ENCODE measurements around the gene WDR81.

- no peak for TF ChIP-seq ZFP37 (tag by site-specific recombination; IDR thresholded peaks at IDR 0.05)
- TF ChIP-seq ZBTB7A (tag by site-specific recombination; IDR thresholded peaks at IDR 0.05; ENCODE audit: low read depth) = no peak
- TF ChIP-seq, protein P1, sequence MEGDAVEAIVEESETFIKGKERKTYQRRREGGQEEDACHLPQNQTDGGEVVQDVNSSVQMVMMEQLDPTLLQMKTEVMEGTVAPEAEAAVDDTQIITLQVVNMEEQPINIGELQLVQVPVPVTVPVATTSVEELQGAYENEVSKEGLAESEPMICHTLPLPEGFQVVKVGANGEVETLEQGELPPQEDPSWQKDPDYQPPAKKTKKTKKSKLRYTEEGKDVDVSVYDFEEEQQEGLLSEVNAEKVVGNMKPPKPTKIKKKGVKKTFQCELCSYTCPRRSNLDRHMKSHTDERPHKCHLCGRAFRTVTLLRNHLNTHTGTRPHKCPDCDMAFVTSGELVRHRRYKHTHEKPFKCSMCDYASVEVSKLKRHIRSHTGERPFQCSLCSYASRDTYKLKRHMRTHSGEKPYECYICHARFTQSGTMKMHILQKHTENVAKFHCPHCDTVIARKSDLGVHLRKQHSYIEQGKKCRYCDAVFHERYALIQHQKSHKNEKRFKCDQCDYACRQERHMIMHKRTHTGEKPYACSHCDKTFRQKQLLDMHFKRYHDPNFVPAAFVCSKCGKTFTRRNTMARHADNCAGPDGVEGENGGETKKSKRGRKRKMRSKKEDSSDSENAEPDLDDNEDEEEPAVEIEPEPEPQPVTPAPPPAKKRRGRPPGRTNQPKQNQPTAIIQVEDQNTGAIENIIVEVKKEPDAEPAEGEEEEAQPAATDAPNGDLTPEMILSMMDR (tag by site-specific recombination; IDR thresholded peaks at IDR 0.05) = no peak
- no peak for TF ChIP-seq ZFHX2 (tag by site-specific recombination; conservative IDR thresholded peaks at IDR 0.05)
- no peak for TF ChIP-seq KLF1 (tag by site-specific recombination; IDR thresholded peaks at IDR 0.05)
- no peak for TF ChIP-seq ZNF510 (tag by site-specific recombination; IDR thresholded peaks at IDR 0.05; ENCODE audit: insufficient replicate concordance)
- TF ChIP-seq ZNF488 (tag by site-specific recombination; IDR thresholded peaks at IDR 0.05) = no peak
- TF ChIP-seq GLIS2 (tag by site-specific recombination; IDR thresholded peaks at IDR 0.05) = no peak
- TF ChIP-seq ZNF76 (tag by site-specific recombination; IDR thresholded peaks at IDR 0.05; ENCODE audit: borderline replicate concordance, low read depth) = no peak
Measured at GRCh38 chr17:1693339-1693738, 31.2 kb upstream of the WDR81 start.

Data from HEK293 (cell line).